Natural killer cell (primary cell): ENCODE measurements around the gene MAP4K3. TPM values are rescaled to one million over a fixed set of nuclear protein-coding genes. Genes with fewer than 3 reads are reported as not detected.

Source experiments
- ATAC-seq, 3 donors: fragments of 150-1000 bp in 2 of 3; fragments of 200-7000 bp in 1 of 3; cut with Tn5 transposase; 1 replicate in 1 of 3; 2 replicates in 2 of 3; pipeline ENCODE4 v1.10.0; 2021; ENCODE audit warnings: mild to moderate bottlenecking in 2 of 3, moderate library complexity in 2 of 3
- DNase-seq, 2 donors: peaks; one replicate each; pipeline versions ENCODE4 v3.0.0 to v3.0.0-alpha.2; 2013 to 2021; ENCODE audit warnings: mixed read lengths in 1 of 2
- H3K27ac ChIP-seq: one replicate; pipeline ENCODE4 v1.5.1; 2013; ENCODE audit warnings: mild to moderate bottlenecking, low read length
- H3K27me3 ChIP-seq: one replicate; pipeline ENCODE4 v1.6.1; 2013; ENCODE audit warnings: low read length; ENCODE audit not compliant: control insufficient read depth, insufficient read depth
- H3K36me3 ChIP-seq: one replicate; pipeline ENCODE4 v1.6.1; 2013; ENCODE audit warnings: low read length; ENCODE audit not compliant: control insufficient read depth, insufficient read depth
- H3K4me1 ChIP-seq: one replicate; pipeline ENCODE4 v1.6.1; 2013; ENCODE audit warnings: low read length; ENCODE audit not compliant: control insufficient read depth, insufficient read depth
- H3K4me3 ChIP-seq: one replicate; pipeline ENCODE4 v1.5.1; 2013; ENCODE audit warnings: low read length
- H3K9me3 ChIP-seq: one replicate; pipeline ENCODE4 v1.6.1; 2013; ENCODE audit warnings: low read length; ENCODE audit not compliant: control insufficient read depth, insufficient read depth
- H3K27ac Mint-ChIP-seq, 2 donors: one replicate each; pipeline ENCODE4 v1.8.0; 2022; ENCODE audit warnings: mild to moderate bottlenecking in 2 of 2, mixed read lengths in 2 of 2, moderate library complexity in 1 of 2
- H3K27me3 Mint-ChIP-seq, 2 donors: one replicate each; pipeline ENCODE4 v1.8.0; 2022; ENCODE audit warnings: low read depth in 2 of 2, mixed read lengths in 2 of 2
- H3K36me3 Mint-ChIP-seq: one replicate; pipeline ENCODE4 v1.8.0; 2022; ENCODE audit warnings: mixed read lengths
- H3K4me1 Mint-ChIP-seq, 2 donors: one replicate each; pipeline ENCODE4 v1.8.0; 2022; ENCODE audit warnings: mixed read lengths in 2 of 2
- H3K4me3 Mint-ChIP-seq: one replicate; pipeline ENCODE4 v1.8.0; 2022; ENCODE audit warnings: mild to moderate bottlenecking, moderate library complexity, mixed read lengths
- H3K9me3 Mint-ChIP-seq, 2 donors: one replicate each; pipeline ENCODE4 v1.8.0; 2022; ENCODE audit warnings: mixed read lengths in 2 of 2
- WGBS: methylation state at CpG from one replicate; pipeline ENCODE4 v1.1.7; 2013; ENCODE audit warnings: missing lambda C conversion rate; ENCODE audit not compliant: insufficient coverage; 5-methylcytosine and 5-hydroxymethylcytosine counted together
- intact Hi-C: fragments of 100-400 bp; cut with micrococcal nuclease; formaldehyde crosslinking; loops from one replicate; pipeline ENCODE4 v1.14.2; 2022
- total RNA-seq, 4 donors: library from RNA; stranded (reverse); fragments of 120-200 nt in 1 of 4; gene quantifications; one replicate each; pipeline versions ENCODE4 v1.2.3 to v1.2.4, GENCODE V29; 2013 to 2022
- TF ChIP-seq, protein P1 (sequence below): fragments of 200-600 bp; IDR thresholded peaks from one replicate; pipeline ENCODE4 v1.8.0; 2022; ENCODE audit warnings: antibody characterized with exemption

The MAP4K3 gene
- total RNA-seq, 3 donors from 2014 or later (not counting 1 experiment from before 2014, with no cell fraction given) = 17.3 to 25.9 (median 20.3) TPM

DNA sequence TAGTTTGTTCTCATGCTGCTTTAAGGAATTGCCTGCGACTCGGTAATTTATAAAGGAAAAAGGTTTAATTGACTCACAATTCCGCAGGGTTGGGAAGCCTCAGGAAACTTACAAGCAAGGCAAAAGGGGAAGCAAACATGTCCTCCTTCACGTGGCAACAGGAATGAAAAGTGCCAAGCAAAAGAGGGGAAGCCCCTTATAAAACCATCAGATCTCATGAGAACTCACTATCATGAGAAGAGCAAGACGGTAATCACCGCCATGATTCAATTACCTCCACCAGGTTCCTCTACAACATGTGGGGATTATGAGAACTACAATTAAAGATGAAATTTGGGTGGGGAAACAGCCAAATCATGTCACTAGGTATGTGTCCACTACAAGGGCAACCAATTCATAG lies 53.9 kb downstream of the MAP4K3 start:
- Mint-ChIP-seq H3K4me1 (peaks cover 23 to 33% of the 10 kb centered on the region in 2 donors), H3K9me3 (no peaks in the 10 kb centered on the region), H3K27me3 (no peaks in the 10 kb centered on the region), H3K36me3 (no peaks in the 10 kb centered on the region), H3K27ac (no peak overlapping the region), H3K4me3 (no peak overlapping the region)
- Histone ChIP-seq H3K36me3 (no peaks in the 10 kb centered on the region), H3K4me3 (no peak overlapping the region), H3K9me3 (peaks cover 2% of the 10 kb centered on the region), H3K27ac (no peak overlapping the region), H3K27me3 (no peaks in the 10 kb centered on the region), H3K4me1 (no peaks in the 10 kb centered on the region)
- TF ChIP-seq, protein P1, sequence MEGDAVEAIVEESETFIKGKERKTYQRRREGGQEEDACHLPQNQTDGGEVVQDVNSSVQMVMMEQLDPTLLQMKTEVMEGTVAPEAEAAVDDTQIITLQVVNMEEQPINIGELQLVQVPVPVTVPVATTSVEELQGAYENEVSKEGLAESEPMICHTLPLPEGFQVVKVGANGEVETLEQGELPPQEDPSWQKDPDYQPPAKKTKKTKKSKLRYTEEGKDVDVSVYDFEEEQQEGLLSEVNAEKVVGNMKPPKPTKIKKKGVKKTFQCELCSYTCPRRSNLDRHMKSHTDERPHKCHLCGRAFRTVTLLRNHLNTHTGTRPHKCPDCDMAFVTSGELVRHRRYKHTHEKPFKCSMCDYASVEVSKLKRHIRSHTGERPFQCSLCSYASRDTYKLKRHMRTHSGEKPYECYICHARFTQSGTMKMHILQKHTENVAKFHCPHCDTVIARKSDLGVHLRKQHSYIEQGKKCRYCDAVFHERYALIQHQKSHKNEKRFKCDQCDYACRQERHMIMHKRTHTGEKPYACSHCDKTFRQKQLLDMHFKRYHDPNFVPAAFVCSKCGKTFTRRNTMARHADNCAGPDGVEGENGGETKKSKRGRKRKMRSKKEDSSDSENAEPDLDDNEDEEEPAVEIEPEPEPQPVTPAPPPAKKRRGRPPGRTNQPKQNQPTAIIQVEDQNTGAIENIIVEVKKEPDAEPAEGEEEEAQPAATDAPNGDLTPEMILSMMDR = no peak
- WGBS = 89% methylated on average over 4 of the region's 6 CpGs
- intact Hi-C loops = no loop called here
- DNase-seq (no peak), ATAC-seq (no peak)

DNA sequence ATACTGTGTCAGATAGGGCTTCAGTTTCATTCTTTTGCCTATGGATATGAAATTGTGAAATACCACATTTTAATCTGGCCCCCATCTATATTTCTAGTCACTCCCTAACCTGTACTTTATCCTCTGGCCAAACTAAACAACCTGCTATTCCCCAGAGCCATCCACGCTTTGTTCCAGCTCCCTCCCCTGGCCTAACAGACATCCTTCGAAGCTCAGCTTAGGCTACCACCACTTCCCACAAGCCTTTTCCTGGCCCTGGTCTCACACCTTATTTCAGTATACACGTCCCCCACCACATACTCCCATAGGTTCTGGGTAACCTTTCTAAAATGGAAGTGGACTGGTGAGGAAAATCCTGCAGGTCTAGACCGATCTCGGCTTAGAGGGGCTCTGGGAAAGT lies 55.4 kb downstream of the MAP4K3 start:
- H3K36me3 ChIP-seq = no peaks in the 10 kb centered on the region
- intact Hi-C loops = no loop called here
- no peaks in the 10 kb centered on the region for H3K36me3 Mint-ChIP-seq

DNA sequence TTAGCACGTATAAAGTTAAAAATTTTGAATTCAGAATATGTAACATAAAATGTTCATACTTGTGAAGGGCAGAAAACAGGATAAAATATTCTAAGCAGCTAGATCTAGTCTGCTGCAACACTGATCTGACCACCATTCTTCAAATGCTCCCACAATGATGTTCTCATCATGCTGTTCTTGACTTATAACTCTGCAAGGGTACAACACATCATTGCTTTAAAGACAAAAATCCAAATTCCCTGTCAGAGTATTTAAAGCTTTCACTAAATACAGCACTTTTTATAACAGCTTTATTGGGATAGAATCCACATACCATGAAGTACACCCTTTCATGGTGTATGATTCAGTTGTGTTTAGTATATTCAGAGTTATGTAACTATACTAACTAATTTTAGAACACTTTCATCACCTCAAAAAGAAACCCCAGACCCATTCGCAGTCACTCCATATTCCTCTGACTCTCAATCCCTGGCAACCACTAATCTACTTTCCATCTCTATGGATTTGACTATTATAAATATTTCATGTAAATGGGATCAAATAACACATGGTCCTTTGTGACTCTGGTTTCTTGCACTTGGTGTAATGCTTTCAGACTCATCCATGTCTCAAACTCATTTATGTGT lies 56.4 kb downstream of the MAP4K3 start:
- WGBS = 60% methylated on average over 1 of the region's 2 CpGs
- no peak for ATAC-seq
- DNase-seq = no peak
- no peak overlapping the region for H3K4me3 Mint-ChIP-seq
- Histone ChIP-seq H3K27ac (no peak overlapping the region), H3K4me3 (no peak overlapping the region), H3K4me1 (no peaks in the 10 kb centered on the region), H3K36me3 (no peaks in the 10 kb centered on the region), H3K27me3 (no peaks in the 10 kb centered on the region), H3K9me3 (no peaks in the 10 kb centered on the region)
- TF ChIP-seq, protein P1 = no peak
- no peaks in the 10 kb centered on the region for H3K9me3 Mint-ChIP-seq
- H3K27ac Mint-ChIP-seq = no peak overlapping the region
- peaks cover 33 to 38% of the 10 kb centered on the region in 2 donors for H3K4me1 Mint-ChIP-seq
- intact Hi-C loops = no loop called here
- H3K36me3 Mint-ChIP-seq = no peaks in the 10 kb centered on the region
- no peaks in the 10 kb centered on the region for H3K27me3 Mint-ChIP-seq

More for the DNA sequence above, 55.4 kb downstream of the MAP4K3 start:
- Histone ChIP-seq H3K9me3 (peaks cover 2% of the 10 kb centered on the region), H3K27me3 (no peaks in the 10 kb centered on the region), H3K4me1 (no peaks in the 10 kb centered on the region), H3K27ac (no peak overlapping the region), H3K4me3 (no peak overlapping the region)
- Mint-ChIP-seq H3K27me3 (no peaks in the 10 kb centered on the region), H3K4me3 (no peak overlapping the region), H3K27ac (no peak overlapping the region), H3K4me1 (peaks cover 33 to 38% of the 10 kb centered on the region in 2 donors), H3K9me3 (no peaks in the 10 kb centered on the region)
- no peak for DNase-seq
- ATAC-seq = no peak
- 85% methylated on average over 5 of the region's 5 CpGs for WGBS
- TF ChIP-seq, protein P1 = no peak
